GM18511 (cell line): Measurements from ENCODE around the gene MAD2L1.

Experiments used
- ATAC-seq: cut with Tn5 transposase; IDR thresholded peaks from one replicate; pipeline ENCODE4 v1.9.1; 2021; ENCODE audit warnings: mild to moderate bottlenecking, moderate library complexity; ENCODE audit not compliant: unreplicated experiment

Gene MAD2L1

GRCh38 chr4:120007191-120007871 lies 59.3 kb downstream of the MAD2L1 start:
- no peak for ATAC-seq
